WI38 (cell line): ENCODE results near the gene DAGLB.
"Not testable (repeated sequence)": the region's sequence is repeated elsewhere in the genome, so short reads cannot be mapped to it uniquely, and the experiment has no call there.

Experiments used
- H3K4me3 ChIP-seq: 2 replicates; pipeline ENCODE4 v1.5.1; 2011; ENCODE audit warnings: low read depth, mild to moderate bottlenecking, control low read depth, low read length
- TF ChIP-seq, protein P1 (sequence below): IDR thresholded peaks from 2 replicates; pipeline ENCODE4 v1.5.1; 2012; ENCODE audit warnings: low read depth, mild to moderate bottlenecking, control low read depth, low read length

Gene DAGLB

DNA sequence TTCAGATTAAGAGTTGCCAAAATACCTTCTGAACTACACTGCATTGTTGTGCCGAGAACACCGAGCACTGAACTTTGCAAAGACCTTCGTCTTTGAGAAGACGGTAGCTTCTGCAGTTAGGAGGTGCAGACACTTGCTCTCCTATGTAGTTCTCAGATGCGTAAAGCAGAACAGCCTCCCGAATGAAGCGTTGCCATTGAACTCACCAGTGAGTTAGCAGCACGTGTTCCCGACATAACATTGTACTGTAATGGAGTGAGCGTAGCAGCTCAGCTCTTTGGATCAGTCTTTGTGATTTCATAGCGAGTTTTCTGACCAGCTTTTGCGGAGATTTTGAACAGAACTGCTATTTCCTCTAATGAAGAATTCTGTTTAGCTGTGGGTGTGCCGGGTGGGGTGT is 45.0 kb downstream of the DAGLB start:
- TF ChIP-seq, protein P1, sequence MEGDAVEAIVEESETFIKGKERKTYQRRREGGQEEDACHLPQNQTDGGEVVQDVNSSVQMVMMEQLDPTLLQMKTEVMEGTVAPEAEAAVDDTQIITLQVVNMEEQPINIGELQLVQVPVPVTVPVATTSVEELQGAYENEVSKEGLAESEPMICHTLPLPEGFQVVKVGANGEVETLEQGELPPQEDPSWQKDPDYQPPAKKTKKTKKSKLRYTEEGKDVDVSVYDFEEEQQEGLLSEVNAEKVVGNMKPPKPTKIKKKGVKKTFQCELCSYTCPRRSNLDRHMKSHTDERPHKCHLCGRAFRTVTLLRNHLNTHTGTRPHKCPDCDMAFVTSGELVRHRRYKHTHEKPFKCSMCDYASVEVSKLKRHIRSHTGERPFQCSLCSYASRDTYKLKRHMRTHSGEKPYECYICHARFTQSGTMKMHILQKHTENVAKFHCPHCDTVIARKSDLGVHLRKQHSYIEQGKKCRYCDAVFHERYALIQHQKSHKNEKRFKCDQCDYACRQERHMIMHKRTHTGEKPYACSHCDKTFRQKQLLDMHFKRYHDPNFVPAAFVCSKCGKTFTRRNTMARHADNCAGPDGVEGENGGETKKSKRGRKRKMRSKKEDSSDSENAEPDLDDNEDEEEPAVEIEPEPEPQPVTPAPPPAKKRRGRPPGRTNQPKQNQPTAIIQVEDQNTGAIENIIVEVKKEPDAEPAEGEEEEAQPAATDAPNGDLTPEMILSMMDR, result no peak

DNA sequence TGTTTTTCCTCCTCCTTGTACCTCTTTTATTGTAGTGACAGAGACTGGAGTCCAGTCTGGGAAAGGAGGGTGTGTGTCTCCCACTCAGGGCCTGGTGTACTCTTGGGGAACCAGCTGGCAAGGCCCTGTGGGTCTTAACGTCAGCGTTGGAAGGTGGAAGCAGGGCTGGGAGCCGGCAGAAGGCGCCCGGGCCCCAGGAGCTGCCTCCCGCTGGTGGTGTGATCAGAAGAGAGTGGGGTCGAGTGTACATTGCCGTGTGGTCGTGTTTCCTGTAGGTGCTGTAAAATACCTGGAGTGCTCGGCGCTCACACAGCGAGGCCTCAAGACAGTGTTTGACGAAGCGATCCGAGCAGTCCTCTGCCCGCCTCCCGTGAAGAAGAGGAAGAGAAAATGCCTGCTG is 45.7 kb downstream of the DAGLB start:
- TF ChIP-seq, protein P1, result no peak
- H3K4me3 ChIP-seq, result no peak overlapping the region

More for the DNA sequence above, 45.0 kb downstream of the DAGLB start:
- no peak overlapping the region for H3K4me3 ChIP-seq

DNA sequence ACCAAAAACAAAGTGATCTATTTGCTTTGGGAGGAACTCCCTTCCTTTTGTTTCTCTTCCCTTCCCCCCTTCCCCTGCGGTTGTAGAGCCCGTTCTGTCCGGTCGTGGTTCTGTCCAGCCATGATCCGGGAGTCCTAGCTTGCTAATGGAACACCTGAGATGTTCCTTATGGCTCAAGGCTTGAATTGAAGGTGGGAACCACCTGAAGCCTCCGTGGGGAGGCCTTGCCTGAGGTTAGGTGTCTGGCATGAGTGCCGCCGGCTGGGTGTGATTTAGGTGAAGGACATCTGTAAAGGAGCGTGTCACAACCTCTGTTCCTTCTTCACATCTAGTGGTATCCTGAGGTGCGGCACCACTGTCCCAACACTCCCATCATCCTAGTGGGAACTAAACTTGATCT is 46.2 kb downstream of the DAGLB start:
- TF ChIP-seq, protein P1, result no peak
- H3K4me3 ChIP-seq, result no peak overlapping the region

DNA sequence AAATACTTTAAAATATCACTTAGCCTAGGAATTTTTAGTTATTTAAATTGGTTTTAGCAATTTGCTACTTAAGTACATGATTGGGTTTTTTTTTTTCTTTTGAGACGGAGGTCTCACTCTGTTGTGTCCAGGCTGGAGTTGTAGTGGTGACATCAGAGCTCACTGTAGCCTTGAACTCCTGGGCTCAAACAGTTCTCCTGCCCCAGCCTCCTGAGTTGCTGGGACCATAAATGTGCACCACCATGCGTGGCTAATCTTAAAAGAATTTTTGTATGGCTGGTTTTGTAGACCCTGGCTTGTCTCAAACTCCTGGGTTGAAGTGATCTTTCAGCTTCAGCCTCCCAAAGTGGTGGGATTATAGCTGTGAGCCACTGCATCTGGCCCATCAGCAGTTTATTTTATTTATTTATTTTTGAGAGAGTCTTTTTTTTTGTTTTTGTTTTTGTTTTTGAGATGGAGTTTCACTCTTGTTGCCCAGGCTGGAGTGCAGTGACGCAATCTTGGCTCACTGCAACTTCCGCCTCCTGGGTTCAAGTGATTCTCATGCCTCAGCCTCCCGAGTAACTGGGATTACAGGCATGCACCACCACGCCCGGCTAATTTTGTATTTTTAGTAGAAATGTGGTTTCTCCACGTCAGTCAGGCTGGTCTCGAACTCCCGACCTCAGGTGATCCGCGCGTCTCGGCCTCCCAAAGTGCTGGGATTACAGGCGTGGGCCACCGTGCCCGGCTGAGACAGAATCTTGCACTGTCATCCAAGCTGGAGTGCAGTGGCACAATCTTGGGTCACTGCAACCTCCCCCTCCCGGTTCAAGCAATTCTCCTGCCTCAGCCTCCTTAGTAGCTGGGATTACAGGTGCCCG is 47.3 kb downstream of the DAGLB start:
- not testable (repeated sequence) for H3K4me3 ChIP-seq

DNA sequence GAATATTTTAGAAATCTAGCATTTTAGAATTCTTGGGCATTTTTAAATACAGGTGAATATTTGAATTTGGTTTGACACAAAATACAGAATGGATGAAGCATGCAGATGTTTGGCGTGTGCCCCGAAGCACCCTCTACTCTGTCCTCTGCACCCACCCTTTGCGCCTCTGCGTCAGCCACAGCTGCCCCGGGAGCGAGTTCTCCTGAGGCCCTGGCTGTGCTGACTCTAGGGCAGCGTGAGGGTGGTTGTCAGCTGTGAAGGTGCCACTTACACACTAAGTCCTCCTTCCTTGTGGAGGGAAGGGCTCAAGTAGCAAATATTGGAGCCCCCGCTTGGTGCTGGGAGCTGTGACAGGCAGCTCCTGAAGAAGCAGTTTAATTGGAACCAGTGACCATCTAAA is 48.4 kb downstream of the DAGLB start:
- TF ChIP-seq, protein P1, result no peak
- H3K4me3 ChIP-seq, result no peak overlapping the region

DNA sequence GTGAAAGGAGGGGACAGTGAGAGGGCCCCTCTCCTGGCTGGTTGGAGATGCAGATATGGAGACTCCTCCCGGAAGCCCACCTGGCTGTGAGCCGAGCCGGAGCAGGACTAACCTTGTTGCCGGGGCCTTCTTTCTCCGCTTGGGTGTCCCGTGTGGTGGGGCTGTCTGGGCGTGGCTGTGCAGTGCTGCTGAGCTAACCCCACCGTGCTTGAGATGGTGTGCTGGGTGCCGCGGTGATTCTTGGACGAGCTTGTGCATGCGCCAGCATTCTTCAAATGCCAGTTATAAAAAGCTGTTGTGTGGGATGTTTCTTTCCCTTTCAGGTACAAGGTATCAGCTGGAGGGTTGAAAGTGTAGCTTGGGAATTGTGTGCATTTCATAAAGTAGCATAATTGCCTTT is 48.8 kb downstream of the DAGLB start:
- H3K4me3 ChIP-seq, result no peak overlapping the region
- TF ChIP-seq, protein P1, result no peak

DNA sequence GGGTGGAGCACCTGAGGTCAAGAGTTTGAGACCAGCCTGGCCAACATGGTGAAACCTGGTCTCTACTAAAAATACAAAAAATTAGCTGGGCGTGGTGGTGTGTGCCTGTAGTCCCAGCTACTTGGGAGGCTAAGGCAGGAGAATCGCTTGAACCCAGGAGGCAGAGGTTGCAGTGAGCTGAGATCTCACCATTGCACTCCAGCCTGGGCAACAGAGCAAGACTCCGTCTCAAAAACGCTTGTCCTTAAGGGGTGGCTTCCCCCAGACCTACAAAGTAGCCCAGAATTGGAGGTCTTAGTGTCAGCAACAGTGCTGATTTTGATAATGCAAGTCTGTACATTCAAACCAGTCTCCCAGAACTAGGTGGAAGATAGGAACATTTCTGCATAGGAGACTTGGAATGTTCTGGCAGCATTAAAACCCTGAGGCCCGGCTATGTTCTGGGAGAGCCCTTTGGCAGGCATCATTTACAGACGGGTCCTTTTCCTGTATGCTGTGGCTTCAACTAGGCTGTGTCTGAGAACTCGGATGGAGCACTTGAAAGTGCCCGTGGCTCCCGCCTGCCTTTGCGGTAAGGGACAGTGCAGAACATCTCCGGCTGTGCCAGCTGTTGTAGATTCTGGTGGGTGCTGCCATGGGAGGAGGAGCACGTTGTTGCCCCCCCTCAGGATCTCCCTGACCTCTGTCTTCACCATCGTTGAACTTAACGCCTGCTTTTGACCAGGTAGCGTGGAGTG is 49.8 kb downstream of the DAGLB start:
- not testable (repeated sequence) for H3K4me3 ChIP-seq

DNA sequence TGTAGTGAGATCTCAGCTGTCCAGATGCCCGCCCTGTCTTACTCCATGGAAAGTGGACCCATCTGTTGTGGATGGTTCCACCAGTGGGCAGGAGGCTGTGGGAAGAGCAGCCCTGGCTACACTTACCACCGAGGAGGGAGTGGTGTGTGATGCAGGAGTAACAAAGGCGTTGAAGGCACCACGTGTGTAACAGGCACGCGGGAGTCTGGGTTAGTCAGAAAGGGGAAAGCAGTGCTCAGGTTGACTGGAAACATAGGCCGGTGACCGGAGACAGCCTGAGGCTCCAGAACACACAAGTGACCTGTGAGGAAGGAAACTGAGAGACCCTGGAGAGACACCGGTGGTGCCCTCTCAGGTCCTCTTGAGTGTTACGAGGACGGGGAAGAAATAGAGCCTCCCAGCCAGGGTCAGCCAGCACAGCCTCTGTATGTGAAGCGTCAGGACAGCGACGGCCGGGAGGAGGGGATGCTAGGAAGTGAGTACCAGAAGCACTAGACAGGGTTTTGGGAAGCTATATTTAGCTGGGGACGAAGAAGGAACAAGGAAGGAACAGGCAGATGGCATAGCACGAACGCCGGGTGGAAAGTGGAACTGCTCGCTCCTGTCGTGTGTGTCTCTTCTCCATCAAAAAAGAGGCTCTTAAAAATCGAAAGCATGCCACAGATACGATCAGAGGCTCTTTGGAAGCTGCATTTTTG is 51.7 kb downstream of the DAGLB start:
- TF ChIP-seq, protein P1, result no peak
- no peak overlapping the region for H3K4me3 ChIP-seq
